OCI-LY1 (cell line): ENCODE results near the gene LMTK3.

Source experiments
- H2AFZ ChIP-seq: fragments of 200-600 bp; sonication (generic), shearing (Covaris generic); 2 replicates; pipeline ENCODE4 v1.6.0; 2014; ENCODE audit warnings: antibody characterized with exemption, mild to moderate bottlenecking, low read length
- H3F3A ChIP-seq: fragments of 200-600 bp; sonication (generic), shearing (Covaris generic); 2 replicates; pipeline ENCODE4 v1.6.0; 2014; ENCODE audit warnings: mild to moderate bottlenecking, antibody characterized with exemption, low read length, moderate library complexity; ENCODE audit not compliant: insufficient read depth
- H3K27ac ChIP-seq: fragments of 200-600 bp; sonication (generic); 2 replicates; pipeline ENCODE4 v1.5.1; 2014; ENCODE audit warnings: low read length, mixed run types, mild to moderate bottlenecking, low read depth; ENCODE audit not compliant: poor library complexity, severe bottlenecking
- H3K27me3 ChIP-seq: fragments of 200-600 bp; sonication (generic); 2 replicates; pipeline ENCODE4 v1.6.0; 2014; ENCODE audit warnings: antibody characterized with exemption, mild to moderate bottlenecking, low read length, moderate library complexity; ENCODE audit not compliant: insufficient read depth
- H3K36me3 ChIP-seq: fragments of 200-600 bp; sonication (generic); 2 replicates; pipeline ENCODE4 v1.6.1; 2014; ENCODE audit warnings: mild to moderate bottlenecking, antibody characterized with exemption, low read length, moderate library complexity, mixed read lengths; ENCODE audit not compliant: insufficient read depth
- H3K4me1 ChIP-seq: fragments of 200-600 bp; sonication (generic); 2 replicates; pipeline ENCODE4 v1.5.1; 2014; ENCODE audit warnings: mild to moderate bottlenecking, low read length, moderate library complexity; ENCODE audit not compliant: insufficient read depth, severe bottlenecking
- H3K4me2 ChIP-seq: fragments of 200-600 bp; sonication (generic), shearing (Covaris generic); 2 replicates; pipeline ENCODE4 v1.6.1; 2014; ENCODE audit warnings: low read length
- H3K4me3 ChIP-seq: fragments of 200-600 bp; sonication (generic); 2 replicates; pipeline ENCODE4 v1.5.1; 2014; ENCODE audit warnings: low read length, low read depth, mild to moderate bottlenecking, mixed read lengths; ENCODE audit not compliant: poor library complexity, severe bottlenecking
- H3K79me2 ChIP-seq: fragments of 200-600 bp; shearing (Covaris generic); 2 replicates; pipeline ENCODE4 v1.6.1; 2016; ENCODE audit warnings: mixed run types, low read length, mixed read lengths; ENCODE audit not compliant: insufficient read depth
- H3K9ac ChIP-seq: fragments of 200-600 bp; sonication (generic), shearing (Covaris generic); 2 replicates; pipeline ENCODE4 v1.6.1; 2014; ENCODE audit warnings: mild to moderate bottlenecking, low read length, mixed read lengths
- H3K9me2 ChIP-seq: fragments of 200-600 bp; sonication (generic), shearing (Covaris generic); 2 replicates; pipeline ENCODE4 v1.6.1; 2014; ENCODE audit warnings: low read depth, mild to moderate bottlenecking, low read length, mixed read lengths
- H3K9me3 ChIP-seq: fragments of 200-600 bp; shearing (Covaris generic); 2 replicates; pipeline ENCODE4 v1.6.1; 2014; ENCODE audit warnings: low read length, mixed read lengths
- H4K20me1 ChIP-seq: fragments of 200-600 bp; sonication (generic), shearing (Covaris generic); 2 replicates; pipeline ENCODE4 v1.6.0; 2016; ENCODE audit warnings: mild to moderate bottlenecking, low read length; ENCODE audit not compliant: insufficient read depth
- CTCF ChIP-seq: fragments of 200-600 bp; sonication (generic), shearing (Covaris generic); IDR thresholded peaks from 2 replicates; pipeline ENCODE4 v1.5.1; 2017; ENCODE audit warnings: mild to moderate bottlenecking, antibody characterized with exemption, low read length, moderate library complexity, mixed read lengths
- EZH2 ChIP-seq: fragments of 200-600 bp; sonication (generic), shearing (Covaris generic); IDR thresholded peaks from 2 replicates; pipeline ENCODE4 v1.8.0; 2017; ENCODE audit warnings: borderline replicate concordance, mixed run types, mild to moderate bottlenecking, antibody characterized with exemption, low read length, moderate library complexity, mixed read lengths

LMTK3 gene

GRCh38 chr19:48466561-48467325, 44.9 kb downstream of the LMTK3 start:
- no peak overlapping the region for H3K4me3 ChIP-seq
- no peak for TF ChIP-seq EZH2
- TF ChIP-seq CTCF = no peak
- no peak overlapping the region for H3K27ac ChIP-seq

GRCh38 chr19:48465215-48465614, 46.4 kb downstream of the LMTK3 start:
- Histone ChIP-seq H3K9me2 (no peaks in the 10 kb centered on the region), H3K4me3 (no peak overlapping the region), H3F3A (no peaks in the 10 kb centered on the region), H2AFZ (no peak overlapping the region), H4K20me1 (no peaks in the 10 kb centered on the region), H3K27me3 (no peaks in the 10 kb centered on the region), H3K36me3 (peaks cover 15% of the 10 kb centered on the region), H3K4me2 (no peak overlapping the region), H3K79me2 (no peaks in the 10 kb centered on the region), H3K9ac (no peak overlapping the region), H3K27ac (no peak overlapping the region), H3K4me1 (peaks cover 11% of the 10 kb centered on the region), H3K9me3 (no peaks in the 10 kb centered on the region)
- TF ChIP-seq CTCF (no peak), EZH2 (no peak)

More at GRCh38 chr19:48466561-48467325, 44.9 kb downstream of the LMTK3 start:
- Histone ChIP-seq H3K9me2 (no peaks in the 10 kb centered on the region), H3K36me3 (peaks cover 18% of the 10 kb centered on the region), H3K9me3 (no peaks in the 10 kb centered on the region), H4K20me1 (no peaks in the 10 kb centered on the region), H2AFZ (no peak overlapping the region), H3K4me2 (no peak overlapping the region), H3K27me3 (no peaks in the 10 kb centered on the region), H3F3A (no peaks in the 10 kb centered on the region), H3K4me1 (peaks cover 12% of the 10 kb centered on the region), H3K9ac (no peak overlapping the region), H3K79me2 (no peaks in the 10 kb centered on the region)

GRCh38 chr19:48461982-48462655, 49.5 kb downstream of the LMTK3 start:
- no peaks in the 10 kb centered on the region for H4K20me1 ChIP-seq
- no peaks in the 10 kb centered on the region for H3K9me2 ChIP-seq
- H2AFZ ChIP-seq = no peak overlapping the region
- no peaks in the 10 kb centered on the region for H3K9me3 ChIP-seq
- H3K27me3 ChIP-seq = no peaks in the 10 kb centered on the region
- no peaks in the 10 kb centered on the region for H3F3A ChIP-seq
- H3K4me2 ChIP-seq = no peak overlapping the region
- H3K79me2 ChIP-seq = no peaks in the 10 kb centered on the region
- no peak overlapping the region for H3K27ac ChIP-seq
- TF ChIP-seq EZH2 (no peak), CTCF (no peak)
- peaks cover 28% of the 10 kb centered on the region for H3K36me3 ChIP-seq
- no peak overlapping the region for H3K4me3 ChIP-seq
- H3K9ac ChIP-seq = no peak overlapping the region
- H3K4me1 ChIP-seq = no peaks in the 10 kb centered on the region
